H1 (cell line): ENCODE results near the gene SERPINA6. TPM values are rescaled to one million over a fixed set of nuclear protein-coding genes. Genes with fewer than 3 reads are reported as not detected.

Experiments
- CTCF ChIA-PET: fragments of 300-600 bp; sonication (Branson Sonifier 250); formaldehyde crosslinking; loops from one replicate; lab custom pipeline; 2021; ENCODE audit not compliant: partially characterized antibody; lab: Charles Lee
- POLR2A ChIA-PET: fragments of 300-600 bp; sonication (Branson Sonifier 250); formaldehyde crosslinking; loops from one replicate; lab custom pipeline; 2021; ENCODE audit warnings: inconsistent platforms; ENCODE audit not compliant: partially characterized antibody; lab: Charles Lee
- DNase-seq, 2 experiments: peaks; one replicate each; pipeline versions ENCODE4 v3.0.0 to v3.0.0-alpha.2; 2010 to 2022; ENCODE audit warnings: low spot score in 2 of 2, low read depth in 1 of 2, mixed read lengths in 1 of 2
- FAIRE-seq: peaks from 2 replicates; lab custom pipeline; 2011; peaks lifted over from hg19 to GRCh38; lab: Jason Lieb, UNC
- H2AFZ ChIP-seq: 2 replicates; pipeline ENCODE4 v1.8.1; 2012; ENCODE audit warnings: low read length, inconsistent platforms
- H2AK5ac ChIP-seq: 2 replicates; pipeline ENCODE4 v1.6.1; 2013; ENCODE audit warnings: low read depth, low read length
- H2BK120ac ChIP-seq: replicated peaks from 2 replicates; pipeline ENCODE3; 2013; ENCODE audit warnings: low read depth, low read length, inconsistent platforms
- H2BK12ac ChIP-seq: 2 replicates; pipeline ENCODE4 v1.6.1; 2013; ENCODE audit warnings: low read depth, low read length
- H2BK15ac ChIP-seq: 2 replicates; pipeline ENCODE4 v1.6.1; 2013; ENCODE audit warnings: low read length
- H2BK20ac ChIP-seq: 2 replicates; pipeline ENCODE4 v1.6.1; 2013; ENCODE audit warnings: low read length
- H2BK5ac ChIP-seq: 2 replicates; pipeline ENCODE4 v1.6.1; 2013; ENCODE audit warnings: low read depth, low read length
- H3K14ac ChIP-seq: 2 replicates; pipeline ENCODE4 v1.6.1; 2013; ENCODE audit warnings: inconsistent platforms; ENCODE audit not compliant: insufficient read length
- H3K18ac ChIP-seq: 2 replicates; pipeline ENCODE4 v1.6.1; 2013; ENCODE audit warnings: low read length; ENCODE audit errors: extremely low read depth
- H3K23ac ChIP-seq: 2 replicates; pipeline ENCODE4 v1.6.1; 2013; ENCODE audit warnings: inconsistent platforms; ENCODE audit not compliant: insufficient read length
- H3K23me2 ChIP-seq: 2 replicates; pipeline ENCODE4 v1.6.1; 2013; ENCODE audit warnings: low read depth, low read length
- H3K27ac ChIP-seq: 2 replicates; pipeline ENCODE4 v1.6.1; 2011; ENCODE audit warnings: low read depth, low read length, inconsistent platforms
- H3K27me3 ChIP-seq, 4 experiments: replicated peaks in 1 of 4; 1 replicate in 1 of 4; 2 replicates in 3 of 4; pipeline versions ENCODE4 v1.6.1 to v1.8.1; 2011 to 2013; ENCODE audit warnings: low read length in 3 of 4, mild to moderate bottlenecking in 3 of 4, inconsistent platforms in 2 of 4, mixed read lengths in 2 of 4, moderate library complexity in 1 of 4; ENCODE audit not compliant: control insufficient read depth in 3 of 4, insufficient read depth in 3 of 4; ENCODE audit errors: extremely low read depth in 1 of 4
- H3K36me3 ChIP-seq, 4 experiments: 2 replicates each; pipeline versions ENCODE4 v1.6.1 to v1.8.1; 2011 to 2013; ENCODE audit warnings: mild to moderate bottlenecking in 4 of 4, low read length in 3 of 4, moderate library complexity in 2 of 4, control low read depth in 1 of 4, inconsistent platforms in 1 of 4; ENCODE audit not compliant: insufficient read depth in 4 of 4, control insufficient read depth in 2 of 4
- H3K4ac ChIP-seq: replicated peaks from 2 replicates; pipeline ENCODE3; 2013; ENCODE audit warnings: low read length, low read depth, mixed read lengths, inconsistent platforms; ENCODE audit not compliant: insufficient read length
- H3K4me1 ChIP-seq, 4 experiments: replicated peaks in 1 of 4; 1 replicate in 1 of 4; 2 replicates in 3 of 4; pipeline versions ENCODE4 v1.6.1 to v1.8.1; 2011 to 2013; ENCODE audit warnings: low read length in 3 of 4, inconsistent platforms in 2 of 4, mixed read lengths in 1 of 4; ENCODE audit not compliant: insufficient read depth in 4 of 4, control insufficient read depth in 3 of 4
- H3K4me2 ChIP-seq, 2 experiments: 2 replicates each; pipeline versions ENCODE4 v1.6.1 to v1.8.1; 2011 to 2013; ENCODE audit warnings: low read depth in 2 of 2, low read length in 2 of 2, control low read depth in 1 of 2, inconsistent platforms in 1 of 2, mild to moderate bottlenecking in 1 of 2; ENCODE audit not compliant: insufficient read depth in 1 of 2
- H3K4me3 ChIP-seq, 4 experiments: fragments of 200-600, 300-600 bp in 1 of 4; sonication (generic), shearing (Covaris generic), sonication (Bioruptor Twin) in 1 of 4; 2 replicates each; pipeline versions ENCODE4 v1.5.1 to v1.8.1; 2011 to 2016; ENCODE audit warnings: low read length in 4 of 4, low read depth in 3 of 4, control low read depth in 2 of 4, inconsistent platforms in 2 of 4, mild to moderate bottlenecking in 2 of 4, mixed read lengths in 1 of 4, moderate library complexity in 1 of 4; ENCODE audit not compliant: insufficient read depth in 2 of 4; ENCODE audit errors: extremely low read depth in 1 of 4
- H3K56ac ChIP-seq: replicated peaks from 2 replicates; pipeline ENCODE3; 2013; ENCODE audit warnings: low read depth, mild to moderate bottlenecking, mixed read lengths, low read length, inconsistent platforms; ENCODE audit not compliant: insufficient read length
- H3K79me1 ChIP-seq: 2 replicates; pipeline ENCODE4 v1.6.1; 2013; ENCODE audit warnings: low read depth, low read length, control low read depth
- H3K79me2 ChIP-seq, 2 experiments: 2 replicates each; pipeline versions ENCODE4 v1.6.1 to v1.8.1; 2012 to 2013; ENCODE audit warnings: low read length in 2 of 2, mild to moderate bottlenecking in 2 of 2, inconsistent platforms in 1 of 2; ENCODE audit not compliant: insufficient read depth in 2 of 2, control insufficient read depth in 1 of 2
- H3K9ac ChIP-seq, 4 experiments: replicated peaks in 1 of 4; 1 replicate in 1 of 4; 2 replicates in 3 of 4; pipeline versions ENCODE4 v1.6.1 to v1.8.1; 2011 to 2013; ENCODE audit warnings: low read depth in 3 of 4, low read length in 3 of 4, control low read depth in 2 of 4, mild to moderate bottlenecking in 2 of 4, moderate library complexity in 2 of 4, inconsistent platforms in 1 of 4; ENCODE audit errors: extremely low read depth in 1 of 4
- H3K9me3 ChIP-seq, 2 experiments: 2 replicates each; pipeline versions ENCODE4 v1.6.1 to v1.8.1; 2012 to 2013; ENCODE audit warnings: mild to moderate bottlenecking in 2 of 2, moderate library complexity in 2 of 2, control low read depth in 1 of 2, inconsistent platforms in 1 of 2, low read depth in 1 of 2, low read length in 1 of 2, mixed read lengths in 1 of 2; ENCODE audit not compliant: insufficient read depth in 2 of 2
- H4K20me1 ChIP-seq, 2 experiments: replicated peaks in 1 of 2; 2 replicates each; pipeline versions ENCODE3 to v1.8.1; 2011 to 2013; ENCODE audit warnings: inconsistent platforms in 2 of 2, low read length in 2 of 2, mild to moderate bottlenecking in 1 of 2; ENCODE audit not compliant: insufficient read depth in 2 of 2, control insufficient read depth in 1 of 2
- H4K5ac ChIP-seq: 2 replicates; pipeline ENCODE4 v1.6.1; 2013; ENCODE audit warnings: low read length, low read depth, mixed read lengths, inconsistent platforms; ENCODE audit not compliant: insufficient read length
- H4K8ac ChIP-seq: 2 replicates; pipeline ENCODE4 v1.8.0; 2013; ENCODE audit warnings: mild to moderate bottlenecking, moderate library complexity, low read length, inconsistent platforms; ENCODE audit not compliant: insufficient read depth; ENCODE audit errors: extremely low read depth
- H4K91ac ChIP-seq: replicated peaks from 2 replicates; pipeline ENCODE3; 2013; ENCODE audit warnings: low read length, mixed read lengths, inconsistent platforms; ENCODE audit not compliant: insufficient read length
- ASH2L ChIP-seq: fragments of 200-600, 300-600 bp; sonication (generic); IDR thresholded peaks from one replicate; pipeline ENCODE4 v1.7.1; 2017; ENCODE audit warnings: low read length
- BACH1 ChIP-seq: IDR thresholded peaks from 2 replicates; pipeline ENCODE4 v1.6.1; 2012; ENCODE audit warnings: low read length, improper control_type of control experiment
- CHD2 ChIP-seq: IDR thresholded peaks from 2 replicates; pipeline ENCODE4 v1.6.1; 2012; ENCODE audit warnings: low read length, improper control_type of control experiment
- GABPA ChIP-seq: IDR thresholded peaks from 2 replicates; pipeline ENCODE4 v1.6.1; 2011; ENCODE audit warnings: mild to moderate bottlenecking, low read length, moderate library complexity, borderline replicate concordance; ENCODE audit not compliant: insufficient read depth
- HDAC2 ChIP-seq, 2 experiments: fragments of 300-600 bp in 1 of 2; sonication (generic) in 1 of 2; IDR thresholded peaks; 2 replicates each; pipeline ENCODE4 v1.6.1; 2011 to 2012; ENCODE audit warnings: low read depth in 2 of 2, low read length in 2 of 2, mild to moderate bottlenecking in 2 of 2, moderate library complexity in 2 of 2, borderline replicate concordance in 1 of 2, inconsistent platforms in 1 of 2
- MAFK ChIP-seq: IDR thresholded peaks from 2 replicates; pipeline ENCODE4 v1.6.1; 2012; ENCODE audit warnings: low read depth, mild to moderate bottlenecking, improper control_type of control experiment, low read length
- SIN3A ChIP-seq, 2 experiments: IDR thresholded peaks in 1 of 2; conservative IDR thresholded peaks in 1 of 2; 2 replicates each; pipeline ENCODE4 v1.6.1; 2011 to 2012; ENCODE audit warnings: low read length in 2 of 2, improper control_type of control experiment in 1 of 2, low read depth in 1 of 2, mild to moderate bottlenecking in 1 of 2
- SIX5 ChIP-seq: IDR thresholded peaks from 2 replicates; pipeline ENCODE4 v1.6.1; 2011; ENCODE audit warnings: mild to moderate bottlenecking, low read depth, low read length
- SP4 ChIP-seq: IDR thresholded peaks from 2 replicates; pipeline ENCODE4 v1.6.1; 2012; ENCODE audit warnings: low read length, inconsistent platforms
- SUZ12 ChIP-seq: fragments of 200-600 bp; sonication (generic); IDR thresholded peaks from 2 replicates; pipeline ENCODE4 v1.6.1; 2012; ENCODE audit warnings: mild to moderate bottlenecking, inconsistent platforms, low read length, moderate library complexity, mixed read lengths
- WGBS, 2 experiments: shearing (Covaris generic) in 1 of 2; methylation state at CpG; one replicate each; pipeline versions ENCODE4 v1.1.6 to v1.1.7; 2013 to 2015; ENCODE audit warnings: low lambda C conversion rate in 2 of 2, mixed read lengths in 2 of 2, inconsistent platforms in 1 of 2, low coverage in 1 of 2, missing lambda C conversion rate in 1 of 2; ENCODE audit not compliant: insufficient replicate concordance in 2 of 2, insufficient coverage in 1 of 2, insufficient read length in 1 of 2; ENCODE audit errors: extremely low coverage in 1 of 2, missing lambda C conversion rate in 1 of 2; 5-methylcytosine and 5-hydroxymethylcytosine counted together
- polyA plus RNA-seq, 7 experiments: library from polyadenylated mRNA; depleted of rRNA in 3 of 7; stranded (reverse) in 5 of 7; unstranded in 2 of 7; fragments of >200 nt in 5 of 7; fragments of 200-250 nt in 2 of 7; gene quantifications; 1 replicate in 5 of 7; 2 replicates in 1 of 7; 4 replicates in 1 of 7; pipeline versions ENCODE4 v1.2.1 to v1.2.3, GENCODE V29; 2011 to 2013; ENCODE audit warnings: missing spikeins in 2 of 7, mixed read lengths in 2 of 7
- total RNA-seq: library from RNA; stranded (reverse); fragmentation: NEBNext Ultra II Directional; extraction: Animal tissue kit (Norgen Biotek cat#: 25700); gene quantifications from 2 replicates; pipeline ENCODE4 v1.2.1, GENCODE V29; 2021

Gene SERPINA6
- total and polyA plus RNA-seq, 2 of the 8 experiments (the other 6 are each of a cell fraction or from before 2014, with no cell fraction given) = not detected

- Histone ChIP-seq H3K4me3 (no peak overlapping the region), H3K4me2 (no peak overlapping the region), H3K18ac (no peak overlapping the region), H2BK12ac (no peak overlapping the region), H3K9me3 (no peaks in the 10 kb centered on the region; a peak in 1 of 4 replicates), H2BK15ac (no peak overlapping the region), H2AFZ (no peak overlapping the region), H2AK5ac (no peak overlapping the region), H3K23me2 (no peaks in the 10 kb centered on the region), H3K27me3 (no peaks in the 10 kb centered on the region; a peak in 1 of 7 replicates), H3K4me1 (peaks cover 0 to 7% (median 2%) of the 10 kb centered on the region in 4 experiments; a peak in 3 of 7 replicates), H3K36me3 (no peaks in the 10 kb centered on the region), H4K8ac (no peak overlapping the region), H3K27ac (no peak overlapping the region), H3K14ac (no peak overlapping the region), H3K56ac (no peak overlapping the region), H3K9ac (no peak overlapping the region), H4K20me1 (no peaks in the 10 kb centered on the region), H3K79me2 (no peaks in the 10 kb centered on the region), H3K4ac (no peak overlapping the region), H4K5ac (no peak overlapping the region), H4K91ac (no peak overlapping the region), H3K23ac (no peak overlapping the region), H3K79me1 (no peaks in the 10 kb centered on the region), H2BK120ac (no peak overlapping the region), H2BK20ac (no peak overlapping the region), H2BK5ac (no peak overlapping the region)
- ChIA-PET CTCF (interaction anchor here (0.9 to 1.8 kb wide), 6 partner anchors 9 to 353 kb away, joined by 3 to 7 read pairs (median 3); no protein-coding TSS in a partner anchor), POLR2A (interaction anchor here (1.0 kb wide), 1 partner anchor 227 kb away, joined by 3 read pairs; no protein-coding TSS in a partner anchor)
- WGBS, 2 experiments = 94% methylated on average over 3 of the region's 3 CpGs; no CpG with 5 or more reads in 1 of the 2 experiments
- DNase-seq (no peak), FAIRE-seq (no peak)
- TF ChIP-seq SUZ12 (no peak), GABPA (no peak), SIX5 (no peak), ASH2L (no peak), SP4 (no peak), MAFK (no peak), BACH1 (no peak), HDAC2 (IDR thresholded peaks at IDR 0.05; ENCODE audit: borderline replicate concordance in 1 of 2, low read depth in 2 of 2, low read length in 2 of 2) (no peak), CHD2 (no peak), SIN3A (conservative IDR thresholded peaks at IDR 0.05 in 1 of 2, IDR thresholded peaks at IDR 0.05 in 1 of 2; ENCODE audit: low read depth in 1 of 2, low read length in 2 of 2) (no peak)
These were observed 29.6 kb downstream of the SERPINA6 start for GRCh38 chr14:94293578-94293924.
